Endometrial microvascular endothelial cells (primary cell): ENCODE measurements around the gene ASTL. TPM values are rescaled to one million over a fixed set of nuclear protein-coding genes. Genes with fewer than 3 reads are reported as not detected.
"Not testable (repeated sequence)": the region's sequence is repeated elsewhere in the genome, so short reads cannot be mapped to it uniquely, and the experiment has no call there.

ENCODE experiments used
- in situ Hi-C: cut with HindIII; loops from 2 replicates; pipeline ENCODE4 v1.10.0; 2017; ENCODE audit warnings: low sequenced_read_pairs, low pct_unique_long_range_greater_than_20kb; ENCODE audit errors: inconsistent ontology term
- total RNA-seq: library from RNA; depleted of rRNA; stranded (reverse); fragments of >200 nt; gene quantifications from one replicate; pipeline ENCODE4 v1.2.3, GENCODE V29; 2015; ENCODE audit errors: inconsistent ontology term

ASTL gene
- total RNA-seq, 1 donor from 2014 or later = not detected

DNA sequence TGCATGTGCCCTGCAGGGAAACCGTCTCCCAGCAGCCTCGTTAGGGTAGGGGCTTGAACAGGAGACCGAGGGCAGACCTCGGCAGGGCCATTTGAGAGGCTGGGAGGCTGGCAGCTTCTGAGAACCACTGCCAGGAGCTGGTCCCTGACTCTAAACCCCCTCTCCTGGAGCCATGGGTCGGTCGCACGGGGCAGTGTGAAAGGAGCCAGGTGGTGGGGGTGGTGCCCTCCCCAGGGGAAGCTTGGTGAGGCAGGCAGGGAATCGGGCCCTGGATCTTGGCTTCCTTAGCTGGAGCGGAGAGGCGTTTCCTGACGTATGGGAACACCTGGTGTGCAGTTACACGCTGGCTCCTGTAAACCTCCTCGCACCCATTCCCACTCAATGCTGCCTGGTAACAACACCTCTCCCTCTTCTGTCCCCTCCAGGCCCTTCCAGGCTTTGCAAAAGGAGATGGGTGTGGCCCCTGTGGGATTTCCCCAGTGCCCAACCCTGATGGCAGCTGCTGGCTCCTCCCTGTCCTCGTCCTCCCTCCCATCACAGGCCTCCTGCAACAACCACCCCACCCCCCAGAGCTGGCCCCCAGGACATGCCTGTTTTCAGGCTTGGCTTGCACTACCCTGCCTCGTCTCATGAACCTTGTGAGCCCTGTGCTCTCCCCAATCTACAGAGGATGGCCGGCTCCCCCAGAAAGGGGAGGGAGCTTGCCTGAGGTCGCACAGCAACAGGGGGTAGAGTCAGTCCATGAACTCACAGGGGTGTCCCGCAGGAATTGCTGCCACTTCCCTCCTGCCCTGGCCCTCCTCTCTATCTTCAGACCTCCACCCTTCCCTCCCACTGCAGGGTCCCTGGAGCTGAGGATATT, 46.4 kb downstream of the ASTL start:
- in situ Hi-C loops = no loop called here

DNA sequence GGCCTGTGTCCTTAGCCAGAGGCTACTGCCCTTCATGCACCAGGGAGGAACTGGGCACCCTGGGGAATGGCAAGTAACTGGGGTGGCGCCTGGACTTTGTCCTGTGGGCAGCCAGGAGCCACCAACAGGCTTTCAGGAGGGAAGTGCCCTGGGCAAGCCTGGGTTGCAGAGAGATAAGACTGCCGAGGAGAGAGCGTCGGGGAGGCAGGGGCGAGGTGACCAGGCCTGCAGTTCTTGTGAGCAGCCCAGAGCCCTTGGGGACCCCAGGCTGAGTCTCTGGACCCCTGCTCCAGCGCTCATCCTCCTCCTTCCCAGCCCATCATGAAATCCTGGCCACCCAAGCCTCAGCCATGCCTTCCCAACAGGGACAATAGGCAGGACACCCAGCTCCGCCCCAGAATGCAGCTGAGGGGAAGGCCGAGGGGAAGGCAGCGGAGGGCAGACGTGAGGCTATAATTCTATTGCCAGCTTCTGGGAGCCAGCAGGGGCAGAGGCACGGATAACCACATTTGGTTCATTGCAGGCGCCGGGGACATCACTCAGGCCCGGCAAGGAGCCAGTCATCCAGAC, 47.1 kb downstream of the ASTL start:
- in situ Hi-C loops = no loop called here

DNA sequence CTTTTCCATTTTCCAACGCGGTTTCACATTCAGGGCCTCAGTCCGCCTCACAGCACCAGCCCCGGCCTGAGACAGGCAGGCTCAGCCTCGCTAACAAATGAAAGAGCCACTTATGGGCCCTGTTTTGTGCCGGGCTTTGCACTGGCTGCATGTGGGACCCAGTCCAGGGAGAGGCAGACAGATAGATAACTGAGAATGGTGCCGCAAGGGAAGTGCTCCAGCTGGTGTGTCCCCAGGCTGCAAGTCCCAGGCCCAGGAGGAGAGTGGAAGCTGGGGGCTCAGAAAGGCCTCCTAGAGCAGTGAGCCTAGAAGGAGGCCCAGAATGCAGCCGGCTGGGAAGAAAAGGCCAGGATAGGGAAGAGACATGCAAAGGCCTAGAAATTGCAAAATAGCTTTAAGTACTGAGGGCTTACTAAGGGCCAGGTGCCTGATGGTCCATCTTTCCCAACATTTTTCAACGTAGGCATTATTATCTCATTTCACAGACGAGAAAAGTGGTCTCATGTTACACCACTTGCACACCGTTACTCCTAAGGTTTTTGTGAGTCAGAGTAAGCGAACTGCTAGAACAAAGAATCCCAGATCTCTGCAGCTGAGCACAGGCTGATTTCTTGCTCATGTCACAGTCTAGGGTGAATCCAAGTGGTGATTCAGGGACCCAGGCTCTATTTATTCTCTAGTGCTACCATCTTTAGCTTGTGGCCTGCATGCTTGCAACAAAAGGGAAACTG, 47.9 kb downstream of the ASTL start:
- in situ Hi-C loops = no loop called here

DNA sequence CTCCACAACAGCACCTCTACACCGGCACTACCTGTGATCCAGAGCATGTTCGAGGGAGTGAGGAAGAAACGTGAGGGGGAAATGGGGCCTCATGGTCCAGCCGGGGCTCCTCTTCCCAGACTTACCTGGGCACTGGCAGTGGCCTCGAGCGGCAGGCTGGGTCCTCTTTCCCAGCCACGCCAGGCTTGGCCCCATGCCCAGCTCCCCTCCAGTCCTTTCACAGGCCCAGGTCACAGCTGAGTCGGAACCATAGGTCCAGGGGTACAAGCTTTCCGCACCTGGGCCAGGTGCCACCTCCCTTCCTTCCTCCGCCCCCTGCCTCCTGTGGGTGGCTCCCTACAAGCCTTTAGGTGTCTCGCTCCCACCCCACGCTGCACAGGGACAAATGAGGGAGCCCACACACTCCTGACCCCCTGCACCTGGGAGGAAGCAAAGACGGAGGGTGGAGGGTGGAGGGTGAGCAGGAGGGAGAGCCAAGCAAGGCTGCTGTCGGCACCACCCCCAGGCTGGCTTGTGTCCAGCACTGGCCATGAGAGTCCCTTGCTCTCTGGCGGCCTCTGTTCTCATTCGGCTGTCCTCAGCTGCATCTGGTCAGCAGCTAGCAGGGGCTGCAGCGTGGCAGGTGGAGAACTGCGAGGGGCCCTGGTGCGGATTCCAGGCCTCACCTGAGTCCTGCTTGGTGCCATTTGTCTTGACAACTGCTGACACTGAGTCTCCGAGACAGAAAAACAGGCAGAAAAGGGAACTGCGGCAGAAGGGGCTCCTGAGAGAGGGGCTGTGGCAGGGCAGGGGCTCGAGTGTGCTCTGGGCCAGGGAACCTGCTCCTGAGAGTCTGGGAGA, 48.7 kb downstream of the ASTL start:
- in situ Hi-C loops = no loop called here

DNA sequence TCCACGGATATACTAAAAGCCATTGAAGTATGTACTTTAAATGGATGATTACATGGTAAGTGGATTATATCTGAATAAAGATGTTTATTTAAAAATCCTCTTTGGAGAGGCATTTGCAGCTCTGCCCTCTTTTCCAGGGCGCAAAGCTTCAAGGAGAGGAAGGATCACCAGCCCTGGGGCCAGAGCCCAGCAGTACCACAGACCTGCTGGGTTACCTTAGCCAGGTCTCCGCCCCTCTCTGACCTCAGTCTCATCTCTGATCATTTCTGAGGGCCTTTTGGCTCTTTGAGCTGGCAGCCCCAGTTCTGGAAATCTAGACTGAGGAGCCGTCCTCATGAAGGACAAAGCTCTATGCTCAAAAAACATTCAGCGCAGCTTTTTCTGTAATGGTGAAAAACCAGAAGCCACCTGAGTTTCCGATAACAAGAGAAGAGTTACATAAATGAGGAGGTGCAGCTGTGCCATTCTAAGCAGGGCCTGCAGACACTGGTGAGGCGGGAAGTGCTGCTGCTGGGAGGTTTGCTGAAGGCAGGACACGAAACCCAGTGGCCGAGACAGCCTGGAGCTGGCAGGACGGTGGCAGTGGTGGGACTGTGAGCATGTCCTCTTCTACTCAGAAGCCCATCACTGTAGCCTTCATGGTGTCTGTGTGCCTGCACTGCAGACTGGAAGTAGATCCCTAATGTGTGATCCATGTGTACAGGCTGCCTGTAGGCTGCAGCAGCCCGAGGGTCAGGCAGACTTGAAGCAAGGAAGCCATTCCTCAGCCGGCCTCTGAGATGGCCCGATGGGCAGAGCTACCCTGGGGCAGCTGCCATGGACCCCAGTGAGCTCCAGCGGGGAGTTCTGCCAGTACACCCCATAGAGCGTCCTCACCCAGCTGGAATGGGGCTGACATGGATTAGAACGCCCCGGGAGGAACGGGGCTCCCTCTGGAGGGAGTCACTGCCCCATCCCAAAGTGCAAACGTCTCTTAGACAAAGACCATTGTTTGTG, 49.7 kb downstream of the ASTL start:
- in situ Hi-C loops = no loop called here

DNA sequence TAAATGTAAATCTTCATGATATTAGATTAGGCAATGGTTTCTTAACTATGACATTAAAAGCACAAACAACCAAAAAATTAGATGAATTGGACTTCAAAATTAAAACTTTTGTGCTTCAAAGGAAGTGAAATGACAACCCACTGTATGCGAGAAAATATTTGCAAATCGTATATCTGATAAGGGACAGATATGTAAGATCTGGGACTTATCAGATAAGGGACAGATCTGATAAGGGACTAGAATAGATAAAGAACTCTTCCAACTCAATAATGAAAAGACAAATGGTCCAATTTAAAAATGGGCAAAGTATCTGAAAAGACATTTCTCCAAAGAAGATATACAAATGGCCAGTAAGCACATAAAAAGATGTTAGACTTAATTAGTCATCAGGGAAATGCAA, 51.2 kb downstream of the ASTL start:
- in situ Hi-C loops = no loop called here

DNA sequence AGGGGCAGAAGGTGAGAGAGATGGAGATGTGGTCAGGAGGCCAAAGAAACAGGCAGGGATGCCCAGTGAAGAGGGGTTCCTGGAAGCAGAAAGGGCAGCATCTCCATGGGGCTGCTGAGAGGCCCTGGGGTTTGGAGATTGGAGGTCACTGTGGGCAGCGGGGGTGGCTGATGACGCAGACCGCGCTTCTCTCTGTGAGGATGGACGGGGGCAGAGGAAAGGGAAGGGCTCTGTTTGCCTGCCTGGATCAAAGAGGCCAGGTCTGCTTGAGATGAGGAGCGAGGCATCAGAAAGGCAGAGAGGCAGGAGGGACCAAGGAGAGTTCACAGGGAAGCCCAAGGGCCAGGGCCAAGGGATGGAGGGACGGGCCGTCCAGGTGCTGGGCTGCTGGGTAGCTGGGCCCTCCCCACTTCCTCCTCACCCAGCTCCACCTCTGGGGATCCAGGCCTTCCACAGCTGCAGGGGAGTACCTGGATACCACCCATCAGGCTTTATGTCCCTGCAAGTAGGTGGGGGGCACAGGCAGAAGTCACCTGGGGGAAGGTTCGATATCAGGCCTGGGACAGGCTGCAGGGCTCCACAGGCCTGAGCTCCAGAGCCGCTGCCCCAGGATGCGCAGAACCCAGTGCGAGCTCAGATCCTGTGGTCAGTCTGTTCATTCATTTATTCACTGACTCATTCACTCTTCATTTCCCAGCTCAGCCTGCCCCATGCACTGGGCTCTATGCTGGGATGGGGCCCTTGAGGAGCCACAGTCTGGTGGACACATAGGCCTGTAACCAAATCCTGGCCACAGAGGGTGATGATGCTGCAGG, 52.6 kb downstream of the ASTL start:
- in situ Hi-C loops = no loop called here

DNA sequence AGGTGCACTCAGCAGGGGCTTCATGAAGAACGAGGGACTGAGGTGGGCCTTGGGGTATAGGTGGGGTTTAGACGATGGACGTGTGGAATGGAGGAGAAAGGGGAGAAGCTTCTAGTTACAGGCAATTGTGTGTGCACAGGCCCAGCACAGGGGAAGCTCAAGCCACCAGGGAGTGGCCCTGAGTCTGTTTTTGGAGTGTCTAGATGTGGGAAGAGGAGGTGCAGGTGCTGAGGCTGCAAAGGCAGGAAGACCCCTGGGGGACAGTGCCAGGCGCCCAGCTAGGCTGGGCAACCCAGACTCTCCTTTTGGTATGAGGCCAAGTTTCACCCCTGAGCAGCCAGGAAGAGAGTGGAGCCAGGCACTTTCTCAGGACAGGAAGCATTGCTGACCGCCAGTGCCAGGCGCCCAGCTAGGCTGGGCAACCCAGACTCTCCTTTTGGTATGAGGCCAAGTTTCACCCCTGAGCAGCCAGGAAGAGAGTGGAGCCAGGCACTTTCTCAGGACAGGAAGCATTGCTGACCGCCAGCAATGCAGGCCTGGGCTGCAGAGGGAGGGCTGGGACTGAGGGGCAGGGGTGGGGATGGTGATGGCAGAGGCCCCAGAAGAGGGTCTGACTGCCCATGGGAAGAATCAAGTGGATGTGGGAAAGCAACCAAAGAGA, 53.3 kb downstream of the ASTL start:
- in situ Hi-C loops = not testable (repeated sequence)

DNA sequence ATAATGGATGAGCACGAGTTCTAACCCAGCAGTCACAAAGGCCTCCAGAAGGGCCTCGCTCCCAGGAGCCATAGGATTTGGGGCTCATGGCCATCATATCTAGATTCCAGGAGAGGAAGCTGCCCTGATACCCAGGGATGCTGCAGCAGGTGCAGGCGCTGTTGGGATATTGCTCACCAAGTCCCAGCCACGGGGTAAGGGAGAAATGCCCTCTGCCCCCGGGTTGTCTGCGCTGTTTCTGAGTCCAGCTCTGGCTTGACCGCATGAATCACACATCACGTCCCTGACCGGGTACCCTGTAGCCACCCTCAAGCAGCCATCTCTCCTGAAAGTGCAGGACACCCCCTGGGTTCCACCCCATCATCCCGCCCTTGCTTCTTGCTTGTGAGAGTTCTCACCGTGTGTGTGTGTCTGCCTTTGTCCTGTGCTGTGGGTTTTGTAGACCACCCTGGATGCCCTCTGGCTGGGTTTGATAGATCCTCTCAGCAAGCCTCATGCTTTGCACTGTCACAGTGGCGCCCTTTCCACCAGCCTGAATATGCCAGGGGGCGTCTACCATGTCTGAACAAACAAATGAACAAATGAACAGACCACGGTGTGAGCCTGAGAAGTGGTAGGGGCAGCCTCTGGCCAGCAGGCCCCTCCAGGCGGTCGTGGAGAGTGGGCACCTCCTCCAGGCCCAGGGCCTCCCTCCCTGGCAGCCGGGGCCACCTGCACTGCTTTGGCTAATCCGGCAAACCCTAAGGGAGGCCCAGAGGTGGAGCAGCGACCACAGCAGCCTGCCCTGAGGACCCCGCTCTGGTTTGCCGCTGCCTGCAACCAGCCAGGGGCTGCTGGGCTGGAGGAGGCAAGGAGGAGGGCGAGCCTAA, 54.1 kb downstream of the ASTL start:
- in situ Hi-C loops = no loop called here

DNA sequence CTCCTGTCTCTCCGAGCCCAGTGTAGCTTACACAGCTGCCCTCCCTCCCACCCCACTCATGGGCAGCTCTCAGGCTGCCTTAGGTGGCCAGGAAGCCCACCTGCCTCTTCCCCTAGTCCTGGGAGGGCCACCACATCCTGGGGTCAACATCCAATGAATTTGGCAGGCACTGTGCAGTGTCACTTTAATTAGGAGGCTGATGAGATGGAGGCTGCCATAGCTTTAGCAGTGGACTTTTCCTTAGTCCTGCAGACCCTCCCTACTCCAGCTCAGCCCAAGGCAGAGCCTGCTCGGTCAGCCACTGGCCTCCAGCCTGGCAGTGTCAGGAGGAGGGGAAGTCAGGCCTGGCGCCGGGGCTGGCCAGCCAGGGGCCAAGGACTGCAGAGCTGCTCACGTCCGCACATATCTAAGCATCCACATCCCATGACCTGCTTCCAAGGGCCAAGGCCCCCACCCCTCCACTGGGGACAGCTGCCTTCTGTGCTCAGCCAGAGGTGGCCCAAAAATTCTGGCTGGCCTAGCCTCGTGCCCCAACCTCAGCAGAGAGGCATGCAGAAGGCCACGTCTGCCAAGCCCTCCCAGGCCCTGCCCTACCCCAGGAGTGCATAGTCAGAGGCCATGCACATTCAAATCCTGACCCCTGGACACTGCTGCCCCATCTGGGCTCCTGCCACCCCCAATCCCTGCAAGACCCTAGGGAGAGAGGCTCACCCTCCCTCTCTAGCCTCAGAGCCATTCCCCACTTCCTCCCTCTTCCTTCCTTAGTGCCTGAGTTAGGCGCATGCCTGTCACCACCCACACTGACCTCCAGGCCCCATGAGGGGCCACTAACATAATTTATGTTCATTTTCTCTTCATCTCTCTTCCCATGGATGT, 55.0 kb downstream of the ASTL start:
- in situ Hi-C loops = no loop called here

DNA sequence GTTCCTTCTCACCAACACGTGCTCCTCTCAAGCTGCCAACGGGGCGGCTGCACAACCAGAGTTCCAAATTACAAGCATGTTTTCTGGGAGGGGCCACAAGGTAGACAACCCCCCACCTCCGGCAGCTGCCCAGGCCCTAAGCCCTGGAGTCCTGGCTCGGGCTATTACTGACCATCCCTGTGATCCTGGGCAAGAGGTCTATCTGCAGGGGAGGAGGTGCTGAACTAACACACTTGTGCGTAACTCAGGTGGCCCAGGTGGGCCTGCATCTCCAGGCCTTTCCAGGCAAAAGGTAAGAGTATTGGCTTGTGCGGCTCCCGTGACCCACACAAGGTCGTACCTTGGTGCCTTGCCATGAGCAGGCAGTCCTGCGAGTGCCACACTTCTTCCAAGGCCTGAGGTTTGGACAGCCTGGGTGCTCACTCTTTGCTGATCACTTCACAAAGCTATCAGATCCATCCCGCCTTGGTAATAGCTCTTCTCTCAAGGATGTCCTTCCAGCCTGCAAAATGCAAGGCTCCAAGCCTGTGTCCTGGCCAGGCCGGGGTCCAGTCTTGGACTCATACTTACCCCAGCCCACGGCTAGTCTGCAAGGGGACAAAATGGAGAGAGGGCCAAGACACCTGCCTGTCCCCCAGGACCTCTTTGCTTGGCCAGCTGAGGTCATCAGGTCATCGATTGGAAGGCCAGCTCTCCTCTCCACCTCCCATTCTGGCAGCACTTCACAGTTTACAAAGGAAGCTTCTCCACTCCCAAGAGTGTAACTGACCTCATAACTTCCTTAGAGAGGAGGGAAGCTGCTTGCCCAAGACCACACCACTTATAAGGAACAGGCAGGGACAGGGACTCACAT, 55.9 kb downstream of the ASTL start:
- in situ Hi-C loops = no loop called here

DNA sequence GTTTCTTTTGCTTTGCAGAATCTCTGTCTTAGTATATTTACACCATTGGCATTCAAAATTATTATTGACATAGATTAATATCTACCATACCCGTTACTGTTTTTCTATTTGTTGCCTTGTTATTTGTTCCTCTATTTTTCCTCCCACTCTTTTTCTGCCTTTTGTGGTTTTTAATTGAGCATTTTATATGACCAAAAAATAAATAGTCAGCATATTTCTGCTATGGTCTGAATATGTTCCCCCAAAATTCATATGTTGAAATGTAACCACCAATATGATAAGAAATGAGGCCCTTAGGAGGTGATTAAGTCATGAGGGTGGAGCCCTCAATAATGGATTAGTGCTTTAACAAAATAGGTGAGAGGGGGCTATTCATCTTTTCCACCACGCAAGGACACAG, 57.3 kb downstream of the ASTL start:
- in situ Hi-C loops = no loop called here

DNA sequence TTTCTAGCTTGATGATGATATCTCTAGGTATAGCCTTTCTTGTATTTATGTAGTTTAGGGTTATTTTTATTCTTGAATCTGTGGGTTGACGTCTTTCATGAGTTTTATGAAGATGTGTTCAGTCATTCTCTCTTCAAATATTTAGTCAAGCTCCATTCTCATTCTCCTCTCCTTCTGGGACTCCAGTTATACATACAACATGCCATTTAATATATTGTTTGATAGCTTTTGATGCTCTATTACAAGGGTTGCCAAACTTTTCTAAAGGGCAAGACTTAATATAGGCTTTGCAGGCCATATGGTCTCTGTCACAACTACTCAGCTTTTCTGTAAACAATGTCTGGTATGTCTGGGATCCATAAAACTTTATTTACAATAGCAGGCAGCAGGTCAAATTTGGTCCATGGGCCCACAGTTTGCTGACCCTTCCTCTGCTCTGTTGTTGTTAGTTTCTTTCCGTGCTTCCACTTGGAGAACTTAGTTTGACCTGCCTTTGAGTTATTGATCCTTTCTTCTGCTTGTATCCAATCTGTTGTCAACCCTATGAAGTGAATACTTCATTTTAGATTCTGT, 63.0 kb downstream of the ASTL start:
- in situ Hi-C loops = no loop called here

DNA sequence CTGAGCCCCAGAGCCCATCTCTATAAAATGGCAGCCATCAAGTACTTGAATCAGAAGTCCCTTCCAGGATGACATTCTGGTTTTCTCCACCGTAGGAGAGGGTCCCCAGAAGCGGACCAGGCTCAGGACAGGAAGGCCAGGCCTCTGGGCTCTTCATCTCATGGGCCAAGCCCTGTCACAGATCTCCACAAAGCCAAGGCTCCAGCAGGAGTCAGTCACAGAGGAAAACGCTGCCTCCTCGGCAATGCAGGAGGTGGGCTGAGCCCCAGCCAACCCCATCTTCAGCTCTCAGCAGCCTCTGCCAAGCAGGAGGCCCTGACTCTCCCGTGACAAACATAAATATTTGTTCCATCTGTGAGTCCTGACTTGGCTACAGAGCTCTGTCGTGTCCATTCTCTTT, 64.1 kb downstream of the ASTL start:
- in situ Hi-C loops = no loop called here
